Purkinje cell (primary cell): ENCODE measurements around the gene GAS2L3. TPM values are rescaled to one million over a fixed set of nuclear protein-coding genes. Genes with fewer than 3 reads are reported as not detected.

Experiments
- polyA plus RNA-seq: library from polyadenylated mRNA; unstranded; fragments of >200 nt; fragmentation: Nextera tagmentation; gene quantifications from 2 replicates; pipeline ENCODE4 v1.2.1, GENCODE V29; 2014

Gene GAS2L3
- 0.90 and 2.9 TPM in 2 replicates for polyA plus RNA-seq

DNA sequence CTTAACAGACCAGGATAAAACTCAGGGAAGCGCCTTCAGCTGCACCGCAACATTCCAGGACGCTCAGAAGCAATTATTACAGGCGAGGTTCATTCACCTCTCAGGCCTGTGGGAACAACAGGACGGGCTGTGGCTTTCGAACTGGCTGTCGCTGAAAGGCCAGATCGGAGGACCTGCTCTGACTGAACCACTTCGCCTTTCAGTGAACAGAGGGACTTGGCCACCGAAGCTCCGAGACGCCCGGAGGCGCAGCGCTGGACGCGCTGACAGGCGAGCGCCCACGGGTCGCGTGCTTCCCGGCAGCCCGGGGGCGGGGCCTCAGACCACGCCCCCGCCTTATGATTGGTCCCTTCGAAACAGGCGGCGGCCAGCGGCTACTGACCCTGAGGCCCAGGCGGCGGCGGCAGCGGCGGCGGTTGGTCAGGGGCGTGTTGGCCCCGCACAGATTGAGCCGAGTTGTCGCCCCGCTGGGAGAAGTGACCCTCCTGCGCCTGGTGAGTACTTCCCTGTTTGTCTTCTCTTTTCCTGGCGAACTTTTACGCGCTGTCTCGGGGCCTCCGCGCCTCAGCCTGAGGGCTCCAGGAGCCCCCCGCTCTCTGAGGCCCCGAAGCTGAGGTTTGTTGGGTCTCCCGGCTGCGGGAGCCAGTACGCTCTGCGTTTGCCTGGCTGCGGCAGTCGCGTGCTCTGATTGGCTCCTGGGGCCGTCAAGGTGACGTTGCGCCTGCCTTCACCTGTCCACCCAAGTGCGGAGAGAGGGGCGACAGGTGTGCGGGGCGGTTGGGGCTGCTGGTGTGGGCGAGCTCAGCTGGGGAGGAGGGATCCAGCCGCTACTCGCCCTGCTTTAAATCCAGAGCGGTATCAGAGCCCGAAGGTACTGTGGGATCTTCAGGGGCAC is at the start of gene GAS2L3:
Gene GAS2L3, plus strand, starts transcription at position 393 of the 895 bp plus-strand sequence. CDS start 21,221 bp downstream, outside the sequence.

Other genes with a start within 250 kb of the GAS2L3 start
- gene SLC17A8, start 216.6 kb upstream of the GAS2L3 start, polyA plus RNA-seq: 0.48 TPM in 1 of 2 replicates, not detected in the other
- gene NR1H4, start 99.8 kb upstream of the GAS2L3 start, polyA plus RNA-seq: not detected in 2 replicates
- 215 and 244 TPM in 2 replicates for gene ANO4, start 221.1 kb downstream of the GAS2L3 start, polyA plus RNA-seq